Neural cell (in vitro differentiated cells): ENCODE data around the gene RNLS.

Experiments
- CTCF ChIP-seq: fragments of 450-650 bp; IDR thresholded peaks from 2 replicates; pipeline ENCODE4 v1.5.1; 2014; ENCODE audit warnings: antibody characterized with exemption, mild to moderate bottlenecking, moderate library complexity; ENCODE audit not compliant: poor library complexity, severe bottlenecking
- EZH2 ChIP-seq: fragments of 200-600, 300-800 bp; shearing (Covaris generic), sonication (generic); IDR thresholded peaks from 2 replicates; pipeline ENCODE4 v1.6.1; 2014; ENCODE audit warnings: antibody characterized with exemption, low read length, borderline replicate concordance, mild to moderate bottlenecking; ENCODE audit not compliant: insufficient read depth, poor library complexity, severe bottlenecking
- MXI1 ChIP-seq: fragments of 450-650 bp; conservative IDR thresholded peaks from 2 replicates; pipeline ENCODE4 v1.6.1; 2014; ENCODE audit warnings: antibody characterized with exemption, mild to moderate bottlenecking; ENCODE audit not compliant: poor library complexity, severe bottlenecking
- POLR2AphosphoS5 ChIP-seq: IDR thresholded peaks from 2 replicates; pipeline ENCODE4 v1.6.1; 2012
- TAF1 ChIP-seq: IDR thresholded peaks from 2 replicates; pipeline ENCODE4 v1.6.1; 2012; ENCODE audit warnings: low read depth

- TF ChIP-seq CTCF (no peak), TAF1 (no peak), EZH2 (no peak), POLR2AphosphoS5 (no peak), MXI1 (no peak)
These were observed 309.6 kb downstream of the RNLS start for GRCh38 chr10:88273567-88273966.
